Measurements from ENCODE around the gene MUC4. TPM values are rescaled to one million over a fixed set of nuclear protein-coding genes. Genes with fewer than 3 reads are reported as not detected.
"Not testable (repeated sequence)": the region's sequence is repeated elsewhere in the genome, so short reads cannot be mapped to it uniquely, and the experiment has no call there.

Gene MUC4
- total and polyA plus RNA-seq, 12 donors, result 0.03 to 0.17 (median 0.09) TPM; not detected in 6

DNA sequence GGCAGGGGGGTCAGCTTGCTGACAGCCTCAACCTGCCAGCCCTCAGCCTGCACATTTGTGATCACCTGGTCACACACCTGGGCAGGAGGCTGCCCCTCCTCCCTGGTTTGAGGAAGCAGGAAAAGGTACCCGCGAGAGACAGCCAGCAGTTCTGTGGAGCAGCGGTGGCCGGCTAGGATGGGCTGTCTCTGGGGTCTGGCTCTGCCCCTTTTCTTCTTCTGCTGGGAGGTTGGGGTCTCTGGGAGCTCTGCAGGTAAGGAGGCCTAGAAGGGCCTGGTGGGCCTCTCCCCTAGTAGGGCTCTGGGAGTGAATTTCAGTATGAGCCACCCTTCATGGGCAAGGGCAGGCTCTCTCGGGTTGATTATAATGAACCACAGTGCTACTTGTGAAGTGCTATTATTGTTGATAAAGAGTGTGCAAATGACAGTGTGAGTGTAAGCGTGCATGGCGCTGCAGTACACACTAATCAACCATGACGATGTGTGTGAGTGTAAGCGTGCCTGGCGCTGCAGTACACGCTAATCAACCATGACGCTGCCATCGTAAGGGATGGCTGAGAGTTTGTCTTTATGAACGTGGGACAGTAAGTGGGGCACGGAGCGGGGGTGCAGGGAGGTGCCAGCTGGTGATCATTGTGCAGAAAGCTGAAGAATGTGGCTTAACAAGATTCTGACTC lies 90.8 kb downstream of the MUC4 start, which contains the start of gene MUC20:
Gene MUC20 (plus strand): TSS at position 148 of the 676 bp plus-strand sequence. CDS start 30 bp downstream, at position 178.
- H3K4me1 ChIP-seq (replicated peaks in 1 of 2); DNase-seq; H3K4me3 ChIP-seq; H3K27me3 ChIP-seq; H3K36me3 ChIP-seq (replicated peaks in 1 of 2); H3K9me3 ChIP-seq (replicated peaks in 1 of 3); H3K27ac ChIP-seq: not testable (repeated sequence)
- 62 to 90% (median 79%) methylated on average over 5 to 16 of the region's 16 CpGs for WGBS, 4 donors
- intact Hi-C loops (cut with DNase I), result loop anchor here in 1 of 2 donors (10.0 kb wide), 1 partner anchor 96 kb away; no protein-coding TSS in a partner anchor

DNA sequence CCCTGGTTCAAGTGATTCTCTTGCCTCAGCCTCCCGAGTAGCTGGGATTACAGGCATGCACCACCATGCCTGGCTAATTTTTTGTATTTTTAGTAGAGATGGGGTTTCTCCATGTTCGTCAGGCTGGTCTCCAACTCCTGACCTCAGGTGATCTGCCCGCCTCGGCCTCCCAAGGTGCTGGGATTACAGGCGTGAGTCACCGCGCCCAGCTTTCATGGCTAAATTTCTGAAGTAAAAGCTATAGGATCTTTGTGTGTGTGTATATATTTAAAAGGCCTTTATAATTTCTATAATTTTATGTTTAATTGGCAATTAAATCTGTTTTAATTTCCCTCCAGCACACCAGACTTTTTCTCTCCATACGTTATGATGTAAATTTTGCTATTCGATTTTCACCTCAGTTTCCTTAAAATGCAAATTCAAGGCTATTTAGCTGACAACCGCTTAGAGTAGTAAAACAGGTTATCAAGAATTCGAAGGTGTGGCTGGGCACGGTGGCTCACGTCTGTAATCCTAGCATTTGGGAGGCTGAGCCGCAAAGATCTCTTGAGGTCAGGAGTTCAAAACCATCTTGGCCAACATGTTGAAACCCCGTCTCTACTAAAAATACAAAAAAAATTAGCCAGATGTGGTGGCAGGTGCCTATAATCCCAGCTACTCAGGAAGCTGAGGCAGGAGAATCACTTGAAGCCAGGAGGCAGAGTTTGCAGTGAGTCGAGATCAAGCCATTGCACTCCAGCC lies 92.0 kb downstream of the MUC4 start:
- not testable (repeated sequence) for DNase-seq

DNA sequence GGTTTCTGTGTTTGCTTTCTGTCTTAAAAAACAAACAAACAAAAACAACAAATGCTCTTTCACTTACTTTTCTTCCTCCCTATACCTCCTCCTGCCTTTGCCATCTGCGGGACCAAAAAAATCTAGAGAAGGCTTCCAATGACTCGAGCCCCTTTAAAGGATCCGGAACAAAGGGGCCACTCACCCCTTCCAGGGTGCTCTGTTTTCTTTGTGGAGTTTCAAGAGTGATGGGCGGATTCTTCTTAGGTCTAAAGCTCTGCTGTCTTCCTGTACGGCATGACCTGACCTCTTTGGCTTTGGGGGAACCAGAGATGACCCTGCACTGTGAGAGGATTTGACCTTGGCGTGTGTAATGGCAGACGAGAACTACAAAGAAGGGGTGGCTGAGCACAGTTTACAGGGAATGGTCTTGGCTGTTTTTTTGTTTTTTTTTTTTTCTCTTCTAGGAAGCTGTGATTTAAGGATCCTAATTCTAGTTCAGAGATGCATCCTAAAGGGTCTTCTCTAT lies 93.2 kb downstream of the MUC4 start:
- DNase-seq, result no peak
- Histone ChIP-seq H3K27ac (no peak overlapping the region), H3K4me3 (no peak overlapping the region), H3K27me3 (no peaks in the 10 kb centered on the region), H3K9me3 (replicated peaks in 1 of 3) (no peaks in the 10 kb centered on the region), H3K4me1 (replicated peaks in 1 of 2) (no peaks in the 10 kb centered on the region), H3K36me3 (replicated peaks in 1 of 2) (peaks cover 0 to 6% of the 10 kb centered on the region in 2 donors)
- intact Hi-C loops (cut with DNase I), result no loop called here
- 59 to 78% (median 68%) methylated on average over 7 of the region's 7 CpGs for WGBS, 4 donors
- no peak for TF ChIP-seq POLR2A (IDR thresholded peaks at IDR 0.05)
- TF ChIP-seq, protein P1, sequence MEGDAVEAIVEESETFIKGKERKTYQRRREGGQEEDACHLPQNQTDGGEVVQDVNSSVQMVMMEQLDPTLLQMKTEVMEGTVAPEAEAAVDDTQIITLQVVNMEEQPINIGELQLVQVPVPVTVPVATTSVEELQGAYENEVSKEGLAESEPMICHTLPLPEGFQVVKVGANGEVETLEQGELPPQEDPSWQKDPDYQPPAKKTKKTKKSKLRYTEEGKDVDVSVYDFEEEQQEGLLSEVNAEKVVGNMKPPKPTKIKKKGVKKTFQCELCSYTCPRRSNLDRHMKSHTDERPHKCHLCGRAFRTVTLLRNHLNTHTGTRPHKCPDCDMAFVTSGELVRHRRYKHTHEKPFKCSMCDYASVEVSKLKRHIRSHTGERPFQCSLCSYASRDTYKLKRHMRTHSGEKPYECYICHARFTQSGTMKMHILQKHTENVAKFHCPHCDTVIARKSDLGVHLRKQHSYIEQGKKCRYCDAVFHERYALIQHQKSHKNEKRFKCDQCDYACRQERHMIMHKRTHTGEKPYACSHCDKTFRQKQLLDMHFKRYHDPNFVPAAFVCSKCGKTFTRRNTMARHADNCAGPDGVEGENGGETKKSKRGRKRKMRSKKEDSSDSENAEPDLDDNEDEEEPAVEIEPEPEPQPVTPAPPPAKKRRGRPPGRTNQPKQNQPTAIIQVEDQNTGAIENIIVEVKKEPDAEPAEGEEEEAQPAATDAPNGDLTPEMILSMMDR (IDR thresholded peaks at IDR 0.05), result no peak

More for the DNA sequence above, 92.0 kb downstream of the MUC4 start:
- intact Hi-C loops (cut with DNase I), result loop anchor here in 1 of 2 donors (10.0 kb wide), 1 partner anchor 95 kb away; no protein-coding TSS in a partner anchor
- H3K36me3 ChIP-seq (replicated peaks in 1 of 2); H3K27ac ChIP-seq; H3K9me3 ChIP-seq (replicated peaks in 1 of 3); H3K4me3 ChIP-seq; H3K4me1 ChIP-seq (replicated peaks in 1 of 2); H3K27me3 ChIP-seq: not testable (repeated sequence)
- 90 to 93% (median 91%) methylated on average over 16 of the region's 16 CpGs for WGBS, 4 donors

DNA sequence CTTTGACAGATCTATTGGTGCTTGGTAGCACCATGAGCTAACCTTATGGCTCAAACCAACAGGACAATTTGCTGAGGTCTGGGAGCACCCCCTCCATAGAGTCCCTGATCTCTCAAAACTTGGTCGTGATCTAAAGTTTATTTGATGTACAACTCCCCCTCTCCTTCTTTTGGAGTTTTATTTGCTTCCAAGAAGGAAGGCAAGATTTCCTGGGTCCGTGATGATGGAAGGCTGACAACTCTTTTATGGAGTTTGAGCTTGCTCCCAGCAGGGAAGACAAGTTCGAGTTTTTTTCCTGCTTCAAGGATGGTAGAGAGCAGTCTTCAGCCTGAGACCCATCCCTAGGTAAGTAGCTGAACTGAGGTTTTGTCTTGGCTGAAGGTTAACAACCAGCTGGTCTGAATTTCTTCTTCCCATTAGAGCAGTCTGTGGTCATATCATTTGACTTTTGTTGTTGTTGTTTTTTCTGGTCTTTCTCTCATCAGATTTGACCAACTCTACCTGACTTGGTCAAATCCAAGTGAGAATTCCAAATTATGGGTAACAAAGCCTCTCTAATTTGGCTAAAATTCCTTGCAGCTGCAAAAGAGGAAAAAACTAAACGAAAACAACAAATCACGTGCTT lies 93.8 kb downstream of the MUC4 start:
- TF ChIP-seq, protein P1 (IDR thresholded peaks at IDR 0.05), result no peak
- TF ChIP-seq POLR2A (IDR thresholded peaks at IDR 0.05), result no peak
- DNase-seq, result no peak
- no peak overlapping the region for H3K27ac ChIP-seq
- no peaks in the 10 kb centered on the region for H3K4me1 ChIP-seq (replicated peaks in 1 of 2)
- 71 to 89% (median 78%) methylated on average over 5 of the region's 5 CpGs for WGBS, 4 donors
- H3K9me3 ChIP-seq (replicated peaks in 1 of 3), result no peaks in the 10 kb centered on the region
- peaks cover 0 to 6% of the 10 kb centered on the region in 2 donors for H3K36me3 ChIP-seq (replicated peaks in 1 of 2)
- intact Hi-C loops (cut with DNase I), result no loop called here
- no peaks in the 10 kb centered on the region for H3K27me3 ChIP-seq
- H3K4me3 ChIP-seq, result no peak overlapping the region

DNA sequence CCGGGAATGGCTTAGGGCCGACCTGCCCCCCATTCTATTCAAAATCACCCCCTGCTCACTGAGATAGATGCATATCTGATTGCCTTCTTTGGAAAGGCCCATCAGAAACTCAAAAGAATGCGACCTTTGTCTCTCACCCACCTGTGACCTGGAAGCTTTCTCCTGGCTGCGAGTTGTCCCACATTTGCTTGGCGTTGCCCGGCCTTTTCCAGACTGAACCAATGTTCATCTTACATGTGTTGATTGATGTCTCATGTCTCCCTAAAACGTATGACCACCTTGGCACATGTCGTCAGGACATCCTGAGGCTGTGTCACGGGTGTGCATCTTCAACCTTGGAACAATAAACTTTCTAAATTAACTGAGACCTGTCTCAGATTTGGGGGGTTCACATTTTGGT lies 94.3 kb downstream of the MUC4 start:
- no peak overlapping the region for H3K27ac ChIP-seq
- no peak overlapping the region for H3K4me3 ChIP-seq
- peaks cover 0 to 6% of the 10 kb centered on the region in 2 donors for H3K36me3 ChIP-seq (replicated peaks in 1 of 2)
- no peaks in the 10 kb centered on the region for H3K9me3 ChIP-seq (replicated peaks in 1 of 3)
- no peaks in the 10 kb centered on the region for H3K4me1 ChIP-seq (replicated peaks in 1 of 2)
- no peak for TF ChIP-seq POLR2A (IDR thresholded peaks at IDR 0.05)
- TF ChIP-seq, protein P1 (IDR thresholded peaks at IDR 0.05), result no peak
- WGBS, 4 donors, result 65 to 90% (median 79%) methylated on average over 9 of the region's 9 CpGs
- no peaks in the 10 kb centered on the region for H3K27me3 ChIP-seq
- DNase-seq, result no peak
- intact Hi-C loops (cut with DNase I), result no loop called here
